GM12878 (cell line): Measurements from ENCODE around the gene TAAR8. TPM values are rescaled to one million over a fixed set of nuclear protein-coding genes. Genes with fewer than 3 reads are reported as not detected.

ENCODE experiments used
- ATAC-seq: fragments of 200-7000 bp; cut with Tn5 transposase; 3 replicates; pipeline ENCODE4 v1.9.1; 2020; ENCODE audit warnings: mild to moderate bottlenecking, moderate library complexity
- BruUV-seq: library from RNA; stranded (reverse); fragments of 400-500 nt; replicated peaks from 2 replicates; lab custom pipeline; 2021; lab: Mats Ljungman, UMichigan
- CTCF ChIA-PET: fragments of 300-600 bp; sonication (Branson Sonifier 250); formaldehyde crosslinking; extraction: SDS; loops from one replicate; lab custom pipeline; 2021; ENCODE audit warnings: inconsistent platforms; lab: Yijun Ruan, JAX
- POLR2A ChIA-PET: fragments of 350-600 bp; formaldehyde crosslinking; extraction: SDS; loops from one replicate; lab custom pipeline; 2021; ENCODE audit warnings: inconsistent platforms; lab: Charles Lee
- RAD21 ChIA-PET: fragments of 300-600 bp; sonication (Branson Sonifier 250); formaldehyde crosslinking; loops from one replicate; lab custom pipeline; 2023; ENCODE audit warnings: antibody characterized with exemption; ENCODE audit not compliant: unreplicated experiment; lab: Charles Lee
- SMC1A ChIA-PET: fragments of 300-600 bp; sonication (Branson Sonifier 250); formaldehyde crosslinking; loops from one replicate; lab custom pipeline; 2023; ENCODE audit not compliant: unreplicated experiment, uncharacterized antibody; lab: Charles Lee
- DNase-seq: peaks from one replicate; pipeline ENCODE4 v3.0.0-alpha.2; 2011; ENCODE audit warnings: low read depth, low spot score
- FAIRE-seq: peaks from 3 replicates; lab custom pipeline; 2011; peaks lifted over from hg19 to GRCh38; lab: Jason Lieb, UNC
- H2AFZ ChIP-seq: 2 replicates; pipeline ENCODE4 v1.6.0; 2011; ENCODE audit warnings: low read depth, low read length, control low read depth; ENCODE audit not compliant: control insufficient read depth
- H3K27ac ChIP-seq: 2 replicates; pipeline ENCODE4 v1.5.1; 2011; ENCODE audit warnings: control low read depth; ENCODE audit not compliant: control insufficient read depth, insufficient read depth
- H3K27me3 ChIP-seq, 2 experiments: replicated peaks in 1 of 2; 2 replicates each; pipeline versions ENCODE4 v1.6.0 to v1.6.1; 2011; ENCODE audit warnings: low read length in 1 of 2; ENCODE audit not compliant: control insufficient read depth in 2 of 2, insufficient read depth in 2 of 2
- H3K36me3 ChIP-seq, 2 experiments: 2 replicates each; pipeline ENCODE4 v1.5.1; 2011; ENCODE audit warnings: low read length in 1 of 2; ENCODE audit not compliant: control insufficient read depth in 2 of 2, insufficient read depth in 2 of 2
- H3K4me1 ChIP-seq: 2 replicates; pipeline ENCODE4 v1.6.1; 2011; ENCODE audit warnings: mild to moderate bottlenecking, low read length, moderate library complexity, mixed read lengths; ENCODE audit not compliant: control insufficient read depth, insufficient read depth
- H3K4me2 ChIP-seq: 2 replicates; pipeline ENCODE4 v1.6.0; 2011; ENCODE audit warnings: control low read depth; ENCODE audit not compliant: control insufficient read depth, insufficient read depth
- H3K4me3 ChIP-seq: fragments of 200-600 bp; sonication (generic); 2 replicates; pipeline ENCODE4 v1.5.1; 2016
- H3K79me2 ChIP-seq: 2 replicates; pipeline ENCODE4 v1.6.0; 2011; ENCODE audit warnings: low read length; ENCODE audit not compliant: control insufficient read depth, insufficient read depth
- H3K9ac ChIP-seq: 2 replicates; pipeline ENCODE4 v1.8.0; 2011; ENCODE audit warnings: low read length, control low read depth, mixed read lengths; ENCODE audit not compliant: control insufficient read depth, insufficient read depth
- H3K9me3 ChIP-seq: replicated peaks from 3 replicates; pipeline ENCODE4 v1.5.1; 2011; ENCODE audit warnings: mild to moderate bottlenecking, low read length; ENCODE audit not compliant: control insufficient read depth, insufficient read depth
- H4K20me1 ChIP-seq: 2 replicates; pipeline ENCODE4 v1.6.0; 2011; ENCODE audit not compliant: control insufficient read depth, insufficient read depth
- HDAC2 ChIP-seq: fragments of 200-600 bp; sonication (generic); IDR thresholded peaks from 2 replicates; pipeline ENCODE4 v1.6.1; 2017
- MEF2B ChIP-seq: fragments of 450-650 bp; IDR thresholded peaks from 2 replicates; pipeline ENCODE4 v1.6.1; 2018; ENCODE audit warnings: mild to moderate bottlenecking, moderate library complexity; ENCODE audit not compliant: partially characterized antibody, poor library complexity, severe bottlenecking
- MYB ChIP-seq: fragments of 150-350 bp; IDR thresholded peaks from 2 replicates; pipeline ENCODE4 v1.6.1; 2014; ENCODE audit warnings: mild to moderate bottlenecking, low read depth, low read length, borderline replicate concordance
- NR2C2 ChIP-seq: IDR thresholded peaks from 2 replicates; pipeline ENCODE4 v1.6.1; 2011; ENCODE audit warnings: borderline replicate concordance, low read depth; ENCODE audit not compliant: control insufficient read depth, insufficient read length
- RAD51 ChIP-seq: fragments of 450-650 bp; IDR thresholded peaks from 2 replicates; pipeline ENCODE4 v1.6.1; 2016; ENCODE audit warnings: moderate library complexity, mild to moderate bottlenecking, inconsistent platforms
- SMAD5 ChIP-seq: IDR thresholded peaks from 2 replicates; pipeline ENCODE4 v1.6.1; 2016; ENCODE audit warnings: antibody characterized with exemption, low read depth
- ZBTB40 ChIP-seq: fragments of 450-650 bp; IDR thresholded peaks from 2 replicates; pipeline ENCODE4 v1.6.1; 2016; ENCODE audit warnings: mild to moderate bottlenecking, moderate library complexity, borderline replicate concordance
- ZNF217 ChIP-seq: fragments of 450-650 bp; IDR thresholded peaks from 2 replicates; pipeline ENCODE4 v1.6.1; 2017; ENCODE audit warnings: antibody characterized with exemption, mild to moderate bottlenecking
- WGBS: methylation state at CpG from one replicate; pipeline ENCODE4 v1.1.6; 2016; ENCODE audit warnings: low lambda C conversion rate; ENCODE audit not compliant: insufficient replicate concordance, insufficient coverage; ENCODE audit errors: missing lambda C conversion rate; 5-methylcytosine and 5-hydroxymethylcytosine counted together
- in situ Hi-C: fragments of 300-500 bp; cut with MboI; formaldehyde crosslinking; loops from 9 replicates; pipeline ENCODE4 v1.14.3; 2018; ENCODE audit warnings: mixed read lengths
- intact Hi-C: fragments of 100-400 bp; cut with micrococcal nuclease; formaldehyde crosslinking; loops from one replicate; pipeline ENCODE4 v1.14.2; 2022; ENCODE audit not compliant: unreplicated experiment
- polyA plus RNA-seq, 11 experiments: library from polyadenylated mRNA; depleted of rRNA in 4 of 11; unstranded in 6 of 11; stranded (reverse) in 5 of 11; fragments of >200 nt; fragmentation: Nextera tagmentation in 4 of 11; fragmentation: Illumina TruSeq in 1 of 11; extraction: Ambion mirVana in 4 of 11; extraction: Trizol in 1 of 11; gene quantifications; 1 replicate in 1 of 11; 2 replicates in 10 of 11; pipeline versions ENCODE4 v1.2.1 to v1.2.3, GENCODE V29; 2011 to 2016; ENCODE audit warnings: inconsistent platforms in 2 of 11, missing spikeins in 2 of 11, low read depth in 1 of 11
- total RNA-seq, 4 experiments: library from RNA; depleted of rRNA in 3 of 4; stranded (reverse); fragments of >200 nt in 3 of 4; fragmentation: Illumina TruSeq in 1 of 4; extraction: Trizol in 1 of 4; gene quantifications; 2 replicates each; pipeline versions ENCODE4 v1.2.1 to v1.2.3, GENCODE V29; 2013 to 2021

Gene TAAR8
- total and polyA plus RNA-seq, 10 of the 15 experiments (the other 5 are each of a cell fraction or from before 2014, with no cell fraction given): not detected

- H3K9me3 ChIP-seq: no peaks in the 10 kb centered on the region
- ChIA-PET CTCF (interaction anchor here (1.1 to 1.6 kb wide), 2 partner anchors 8 to 10 kb away, joined by 3 to 5 read pairs; no protein-coding TSS in a partner anchor), SMC1A (interaction anchor here (1.0 kb wide), 1 partner anchor 9 kb away, joined by 3 read pairs; no protein-coding TSS in a partner anchor), POLR2A (no interaction called here), RAD21 (no interaction called here)
- H3K36me3 ChIP-seq: no peaks in the 10 kb centered on the region
- no peak within 1 kb of the TSS for H2AFZ ChIP-seq
- H3K4me2 ChIP-seq: no peak within 1 kb of the TSS
- H3K27me3 ChIP-seq: no peaks in the 10 kb centered on the region
- no peaks in the 10 kb centered on the region for H4K20me1 ChIP-seq
- H3K79me2 ChIP-seq: no peaks in the 10 kb centered on the region
- 20% methylated on average over 5 of the region's 5 CpGs for WGBS
- FAIRE-seq (no peak), DNase-seq (no peak), ATAC-seq (no peak)
- intact Hi-C loops (no loop called here), in situ Hi-C loops (no loop called here)
- BruUV-seq: no TSS peak
- H3K9ac ChIP-seq: no peak within 1 kb of the TSS
- no peak for TF ChIP-seq NR2C2
- TF ChIP-seq RAD51: no peak
- TF ChIP-seq MEF2B: no peak
- TF ChIP-seq MYB: no peak
- TF ChIP-seq HDAC2: no peak
- no peak for TF ChIP-seq ZBTB40
- TF ChIP-seq SMAD5: no peak
- TF ChIP-seq ZNF217: no peak
- no peaks in the 10 kb centered on the region for H3K4me1 ChIP-seq
- H3K4me3 ChIP-seq: no peak within 1 kb of the TSS
- H3K27ac ChIP-seq: no peak within 1 kb of the TSS
Observed at GRCh38 chr6:132589454-132589853, 37.0 kb downstream of the TAAR8 start, which contains the start of gene TAAR5. TSS of gene TAAR5 (minus strand) at chr6:132589741. CDS start at chr6:132589686, 55 bp downstream.
